Mammary epithelial cell (primary cell): ENCODE results near the gene ARHGEF2.

ENCODE experiments used
- CTCF ChIP-seq, 2 donors: IDR thresholded peaks in 1 of 2; conservative IDR thresholded peaks in 1 of 2; 2 replicates each; pipeline ENCODE4 v1.5.1; 2011 to 2012; ENCODE audit warnings: inconsistent platforms in 2 of 2, low read length in 2 of 2, mild to moderate bottlenecking in 2 of 2, control low read depth in 1 of 2, low read depth in 1 of 2; ENCODE audit not compliant: insufficient read depth in 1 of 2; ENCODE audit errors: extremely low read depth in 1 of 2
- EZH2 ChIP-seq: IDR thresholded peaks from 2 replicates; pipeline ENCODE4 v1.6.1; 2012; ENCODE audit warnings: low read length, inconsistent platforms, borderline replicate concordance

GRCh38 chr1:155999964-156000363 is 21.6 kb upstream of the ARHGEF2 start:
- no peak for TF ChIP-seq EZH2
- no peak for TF ChIP-seq CTCF (conservative IDR thresholded peaks at IDR 0.05 in 1 of 2, IDR thresholded peaks at IDR 0.05 in 1 of 2; ENCODE audit: extremely low read depth in 1 of 2, insufficient read depth in 1 of 2, low read depth in 1 of 2, low read length in 2 of 2)
